Activated CD4-positive, alpha-beta T cell treated with anti-CD3 and anti-CD28 coated beads, Interleukin-2, amount 10 ng/mL, durations not matched to agents 24 days and 14 days (primary cell): ENCODE results near the gene COX14. TPM values are rescaled to one million over a fixed set of nuclear protein-coding genes. Genes with fewer than 3 reads are reported as not detected.

Experiments used
- DNase-seq: peaks from one replicate; pipeline ENCODE4 v3.0.0; 2022
- H3K27ac Mint-ChIP-seq: one replicate; pipeline ENCODE4 v1.8.0; 2022; ENCODE audit warnings: mild to moderate bottlenecking, mixed read lengths
- H3K27me3 Mint-ChIP-seq: one replicate; pipeline ENCODE4 v1.8.0; 2022; ENCODE audit warnings: mixed read lengths
- H3K36me3 Mint-ChIP-seq: one replicate; pipeline ENCODE4 v1.8.0; 2022; ENCODE audit warnings: low read depth, mild to moderate bottlenecking, mixed read lengths
- H3K4me1 Mint-ChIP-seq: one replicate; pipeline ENCODE4 v1.8.0; 2021; ENCODE audit warnings: mixed read lengths
- H3K4me3 Mint-ChIP-seq: one replicate; pipeline ENCODE4 v1.8.0; 2022; ENCODE audit warnings: mild to moderate bottlenecking, moderate library complexity, mixed read lengths
- H3K9me3 Mint-ChIP-seq: one replicate; pipeline ENCODE4 v1.8.0; 2021; ENCODE audit warnings: mixed read lengths
- intact Hi-C: fragments of 100-400 bp; cut with micrococcal nuclease; formaldehyde crosslinking; loops from one replicate; pipeline ENCODE4 v1.15.1; 2023
- total RNA-seq: library from RNA; stranded (reverse); gene quantifications from 2 replicates; pipeline ENCODE4 v1.2.3, GENCODE V29; 2022

COX14 gene
- total RNA-seq, 1 donor from 2014 or later = 45.0 TPM

DNA sequence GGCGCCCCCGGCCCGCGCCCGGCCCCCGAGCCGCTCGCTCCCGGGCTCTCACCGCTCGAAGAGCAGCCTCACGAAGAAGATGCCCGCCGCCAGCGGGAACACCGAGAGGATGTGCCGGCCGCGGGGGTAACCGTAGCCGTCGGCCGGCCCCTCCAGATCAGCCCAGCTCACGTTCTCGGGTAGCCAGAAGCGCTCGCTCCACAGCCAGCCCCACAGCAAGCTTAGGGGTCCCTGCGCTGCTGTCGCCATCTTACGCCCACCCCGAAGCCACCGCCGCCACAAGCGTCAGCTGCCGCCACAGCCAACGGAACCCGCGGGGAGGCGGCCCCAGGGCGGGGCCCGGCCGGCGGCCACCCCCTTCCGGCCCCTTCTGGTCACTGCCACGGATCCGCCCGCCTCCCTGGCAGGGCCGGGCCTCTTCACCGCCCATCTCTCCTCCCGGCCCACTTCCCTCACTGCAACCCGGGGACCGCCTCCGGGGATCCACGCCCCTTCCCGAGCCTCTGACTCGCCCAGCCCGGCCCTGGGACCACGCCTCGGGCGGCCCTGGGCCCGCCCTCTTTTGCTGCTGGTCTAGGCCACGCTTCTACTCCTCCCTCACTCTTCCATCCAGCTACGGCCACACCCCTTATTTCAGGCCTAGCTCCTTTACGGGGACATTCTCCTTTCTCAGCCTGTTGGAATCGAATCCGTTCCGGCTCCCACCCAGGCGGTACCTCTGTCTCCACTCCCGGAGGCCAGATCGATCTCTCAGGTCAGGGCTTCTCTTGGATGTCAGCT is 55.2 kb downstream of the COX14 start, which contains the start of gene CERS5:
CERS5 (minus strand) TSS at position 321 of the 780 bp plus-strand sequence; CDS start at position 249, 72 bp downstream.
- Mint-ChIP-seq H3K9me3 (no peaks in the 10 kb centered on the region), H3K4me3 (peak within 1 kb of the TSS; percentile 86), H3K27me3 (no peaks in the 10 kb centered on the region), H3K27ac (peak within 1 kb of the TSS; percentile 95), H3K36me3 (peaks cover 10% of the 10 kb centered on the region), H3K4me1 (peaks cover 33% of the 10 kb centered on the region)
- intact Hi-C loops = loop anchor here (1.0 to 5.0 kb wide), 4 partner anchors 20 to 235 kb away; partner anchors contain the start of genes LARP4 and SMARCD1
- peak; percentile 100 for DNase-seq

Other genes with a start within 250 kb of the COX14 start
- gene FAIM2, start 208.3 kb upstream of the COX14 start, total RNA-seq = 0.30 and 0.54 TPM in 2 replicates
- gene AQP2, start 161.5 kb upstream of the COX14 start, total RNA-seq = not detected in 2 replicates
- gene AQP5, start 150.4 kb upstream of the COX14 start, total RNA-seq = not detected in 2 replicates
- gene AQP6, start 139.3 kb upstream of the COX14 start, total RNA-seq = not detected in 2 replicates
- gene RACGAP1, start 86.7 kb upstream of the COX14 start, total RNA-seq = 71.2 and 71.6 TPM in 2 replicates
- 17.6 and 19.7 TPM in 2 replicates for gene ASIC1, start 54.6 kb upstream of the COX14 start, total RNA-seq
- gene SMARCD1, start 26.9 kb upstream of the COX14 start, total RNA-seq = 73.1 and 82.5 TPM in 2 replicates
- gene GPD1, start 8.2 kb upstream of the COX14 start, total RNA-seq = 0.62 and 0.91 TPM in 2 replicates
- gene CERS5, start 55.1 kb downstream of the COX14 start, total RNA-seq = 62.6 and 66.5 TPM in 2 replicates
- gene LIMA1, start 171.3 kb downstream of the COX14 start, total RNA-seq = 94.6 and 98.2 TPM in 2 replicates